OCI-LY7 (cell line): ENCODE measurements around the gene EEIG1. TPM values are rescaled to one million over a fixed set of nuclear protein-coding genes. Genes with fewer than 3 reads are reported as not detected.

Source experiments
- BruUV-seq: library from RNA; stranded (reverse); fragments of 400-500 nt; replicated peaks from 2 replicates; lab custom pipeline; 2021; lab: Mats Ljungman, UMichigan
- CTCF ChIA-PET: fragments of 300-600 bp; sonication (Branson Sonifier 250); formaldehyde crosslinking; loops from one replicate; lab custom pipeline; 2022; ENCODE audit warnings: antibody characterized with exemption; ENCODE audit not compliant: unreplicated experiment; lab: Charles Lee
- POLR2A ChIA-PET: fragments of 300-600 bp; sonication (Branson Sonifier 250); formaldehyde crosslinking; loops from one replicate; lab custom pipeline; 2022; ENCODE audit warnings: antibody characterized with exemption; lab: Charles Lee
- DNase-seq: peaks from one replicate; pipeline ENCODE4 v3.0.0-alpha.2; 2015; ENCODE audit warnings: low spot score
- H2AFZ ChIP-seq: fragments of 200-600 bp; sonication (generic), shearing (Covaris generic); 2 replicates; pipeline ENCODE4 v1.6.1; 2014; ENCODE audit warnings: mild to moderate bottlenecking, antibody characterized with exemption, low read length, moderate library complexity
- H3K27ac ChIP-seq: fragments of 200-600 bp; sonication (generic); 2 replicates; pipeline ENCODE4 v1.5.1; 2014; ENCODE audit warnings: mixed run types, low read depth, mild to moderate bottlenecking, moderate library complexity, low read length, inconsistent platforms; ENCODE audit not compliant: poor library complexity, severe bottlenecking
- H3K36me3 ChIP-seq: fragments of 200-600 bp; sonication (generic); 2 replicates; pipeline ENCODE4 v1.6.1; 2014; ENCODE audit warnings: mild to moderate bottlenecking, antibody characterized with exemption, low read length, moderate library complexity, mixed read lengths; ENCODE audit not compliant: insufficient read depth
- H3K4me1 ChIP-seq: fragments of 200-600 bp; sonication (generic); 2 replicates; pipeline ENCODE4 v1.5.1; 2014; ENCODE audit warnings: mild to moderate bottlenecking, low read length; ENCODE audit not compliant: insufficient read depth, poor library complexity, severe bottlenecking
- H3K4me2 ChIP-seq: fragments of 200-600 bp; sonication (generic); 2 replicates; pipeline ENCODE4 v1.6.1; 2014; ENCODE audit warnings: mild to moderate bottlenecking, low read length
- H3K4me3 ChIP-seq: fragments of 200-600 bp; sonication (generic); 2 replicates; pipeline ENCODE4 v1.5.1; 2014; ENCODE audit warnings: mild to moderate bottlenecking, low read depth, low read length; ENCODE audit not compliant: poor library complexity, severe bottlenecking
- H3K79me2 ChIP-seq: fragments of 200-600 bp; sonication (generic); 2 replicates; pipeline ENCODE4 v1.6.1; 2016; ENCODE audit warnings: low read depth, mild to moderate bottlenecking, low read length, moderate library complexity, mixed read lengths; ENCODE audit not compliant: insufficient read depth
- H3K9me2 ChIP-seq: fragments of 200-600 bp; sonication (generic); 2 replicates; pipeline ENCODE4 v1.6.1; 2016; ENCODE audit warnings: mild to moderate bottlenecking, low read length, mixed read lengths; ENCODE audit not compliant: insufficient read depth
- H3K9me3 ChIP-seq: fragments of 200-600 bp; sonication (generic); 2 replicates; pipeline ENCODE4 v1.6.1; 2014; ENCODE audit warnings: mild to moderate bottlenecking, mixed run types, low read length, mixed read lengths
- H4K20me1 ChIP-seq: fragments of 200-600 bp; sonication (generic); 2 replicates; pipeline ENCODE4 v1.6.1; 2014; ENCODE audit warnings: mild to moderate bottlenecking, antibody characterized with exemption, low read length, moderate library complexity, mixed read lengths; ENCODE audit not compliant: insufficient read depth
- EZH2phosphoT487 ChIP-seq: fragments of 200-600 bp; sonication (generic); IDR thresholded peaks from 2 replicates; pipeline ENCODE4 v1.6.1; 2018; ENCODE audit warnings: low read depth, borderline replicate concordance, mild to moderate bottlenecking, mixed run types, antibody characterized with exemption, low read length, moderate library complexity, mixed read lengths
- intact Hi-C: fragments of 100-400 bp; cut with micrococcal nuclease; formaldehyde crosslinking; loops from one replicate; pipeline ENCODE4 v1.10.0; 2022; ENCODE audit not compliant: unreplicated experiment
- total RNA-seq, 2 experiments: library from RNA; depleted of rRNA in 1 of 2; stranded (reverse); fragments of >200 nt in 1 of 2; shearing (Covaris generic) in 1 of 2; gene quantifications; 2 replicates each; pipeline ENCODE4 v1.2.3, GENCODE V29; 2014 to 2022
- TF ChIP-seq, protein P1 (sequence below): fragments of 200-600 bp; sonication (generic); conservative IDR thresholded peaks from 2 replicates; pipeline ENCODE4 v1.5.1; 2014; ENCODE audit warnings: mild to moderate bottlenecking, antibody characterized with exemption, low read length, moderate library complexity, mixed read lengths

The EEIG1 gene
- total RNA-seq, 2 experiments from 2014 or later, result 25.8 to 60.1 TPM

GRCh38 chr9:127944586-127945218 is 36.1 kb downstream of the EEIG1 start:
- intact Hi-C loops, result no loop called here
- no peak for DNase-seq
- ChIA-PET POLR2A (interaction anchor here (0.8 kb wide), 1 partner anchor 41 kb away, joined by 3 read pairs; no protein-coding TSS in a partner anchor), CTCF (interaction anchor here (0.9 to 1.3 kb wide), 2 partner anchors 10 to 89 kb away, joined by 6 to 10 read pairs; no protein-coding TSS in a partner anchor)
- Histone ChIP-seq H3K4me3 (no peak overlapping the region), H3K9me2 (no peaks in the 10 kb centered on the region), H3K4me1 (peaks cover 23% of the 10 kb centered on the region), H4K20me1 (no peaks in the 10 kb centered on the region), H3K4me2 (no peak overlapping the region), H3K9me3 (no peaks in the 10 kb centered on the region), H3K36me3 (peaks cover 94% of the 10 kb centered on the region), H3K79me2 (0 out of 2 replicates have a peak, but pooled peaks cover under 1% of the 10 kb centered on the region), H2AFZ (no peak overlapping the region), H3K27ac (no peak overlapping the region)
- no TSS peak for BruUV-seq
- no peak for TF ChIP-seq EZH2phosphoT487
- TF ChIP-seq, protein P1, sequence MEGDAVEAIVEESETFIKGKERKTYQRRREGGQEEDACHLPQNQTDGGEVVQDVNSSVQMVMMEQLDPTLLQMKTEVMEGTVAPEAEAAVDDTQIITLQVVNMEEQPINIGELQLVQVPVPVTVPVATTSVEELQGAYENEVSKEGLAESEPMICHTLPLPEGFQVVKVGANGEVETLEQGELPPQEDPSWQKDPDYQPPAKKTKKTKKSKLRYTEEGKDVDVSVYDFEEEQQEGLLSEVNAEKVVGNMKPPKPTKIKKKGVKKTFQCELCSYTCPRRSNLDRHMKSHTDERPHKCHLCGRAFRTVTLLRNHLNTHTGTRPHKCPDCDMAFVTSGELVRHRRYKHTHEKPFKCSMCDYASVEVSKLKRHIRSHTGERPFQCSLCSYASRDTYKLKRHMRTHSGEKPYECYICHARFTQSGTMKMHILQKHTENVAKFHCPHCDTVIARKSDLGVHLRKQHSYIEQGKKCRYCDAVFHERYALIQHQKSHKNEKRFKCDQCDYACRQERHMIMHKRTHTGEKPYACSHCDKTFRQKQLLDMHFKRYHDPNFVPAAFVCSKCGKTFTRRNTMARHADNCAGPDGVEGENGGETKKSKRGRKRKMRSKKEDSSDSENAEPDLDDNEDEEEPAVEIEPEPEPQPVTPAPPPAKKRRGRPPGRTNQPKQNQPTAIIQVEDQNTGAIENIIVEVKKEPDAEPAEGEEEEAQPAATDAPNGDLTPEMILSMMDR, result no peak

DNA sequence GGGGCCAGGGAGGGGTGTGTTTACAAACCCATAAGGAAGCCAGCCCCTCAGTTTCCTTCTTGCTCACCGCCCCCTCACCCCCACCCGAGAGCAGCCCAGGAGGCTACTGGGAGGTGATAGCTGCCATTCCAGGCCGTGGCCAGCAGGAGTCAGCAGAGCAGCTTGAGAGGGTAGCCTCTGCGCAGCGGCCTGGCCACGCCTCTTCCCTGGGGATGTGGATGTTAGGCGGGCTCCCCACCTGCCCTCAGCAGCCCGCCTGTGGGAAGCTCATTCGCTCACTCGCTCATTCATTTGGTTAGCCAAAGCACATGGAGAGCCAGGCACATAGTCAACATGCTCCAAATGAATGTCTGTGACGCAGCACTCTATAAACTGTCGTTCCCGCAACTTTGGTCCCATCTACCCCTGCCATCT is 37.1 kb downstream of the EEIG1 start:
- H3K9me2 ChIP-seq, result no peaks in the 10 kb centered on the region
- peaks cover 90% of the 10 kb centered on the region for H3K36me3 ChIP-seq
- peak; percentile 87 for DNase-seq
- H2AFZ ChIP-seq, result no peak overlapping the region
- POLR2A ChIA-PET, result interaction anchor here (0.7 to 0.8 kb wide), 2 partner anchors 42 to 65 kb away, joined by 3 read pairs; no protein-coding TSS in a partner anchor
- CTCF ChIA-PET, result interaction anchor here (0.9 to 1.3 kb wide), 3 partner anchors 11 to 149 kb away, joined by 3 to 10 read pairs (median 6); no protein-coding TSS in a partner anchor
- TF ChIP-seq EZH2phosphoT487, result no peak
- TF ChIP-seq, protein P1, result peak; percentile 92
- peaks cover 23% of the 10 kb centered on the region for H3K4me1 ChIP-seq
- no TSS peak for BruUV-seq
- peak overlapping the region; percentile 45 for H3K27ac ChIP-seq
- no peak overlapping the region for H3K4me3 ChIP-seq
- H3K4me2 ChIP-seq, result 0 out of 2 replicates have a peak overlapping the region, but pooled peaks have one; percentile 9
- no peaks in the 10 kb centered on the region for H3K79me2 ChIP-seq
- no peaks in the 10 kb centered on the region for H3K9me3 ChIP-seq
- intact Hi-C loops, result loop anchor here (1.0 to 2.0 kb wide), 3 partner anchors 27 to 173 kb away; no protein-coding TSS in a partner anchor
- no peaks in the 10 kb centered on the region for H4K20me1 ChIP-seq
